BE2C (cell line): Measurements from ENCODE around the gene COQ8B.
A peak's percentile ranks its signal among the peaks of the same experiment; 100 is the strongest.

Experiments
- DNase-seq: peaks from one replicate; pipeline ENCODE4 v3.0.0-alpha.2; 2020
- H3K27me3 ChIP-seq: fragments of 250-450 bp; sonication (Bioruptor Pico); 2 replicates; pipeline ENCODE4 v1.5.1; 2020; ENCODE audit warnings: mild to moderate bottlenecking
- H3K36me3 ChIP-seq: fragments of 250-450 bp; sonication (Bioruptor Pico); 2 replicates; pipeline ENCODE4 v1.5.1; 2020; ENCODE audit warnings: mild to moderate bottlenecking
- H3K4me1 ChIP-seq: fragments of 250-450 bp; sonication (Bioruptor Pico); 2 replicates; pipeline ENCODE4 v1.5.1; 2020
- H3K4me3 ChIP-seq: 2 replicates; pipeline ENCODE4 v1.5.1; 2011; ENCODE audit warnings: low read depth, low read length
- H3K9me3 ChIP-seq: fragments of 250-450 bp; sonication (Bioruptor Pico); 2 replicates; pipeline ENCODE4 v1.5.1; 2020
- TF ChIP-seq, protein P1 (sequence below): IDR thresholded peaks from 2 replicates; pipeline ENCODE4 v1.5.1; 2012; ENCODE audit warnings: mild to moderate bottlenecking, low read depth, low read length

The COQ8B gene

DNA sequence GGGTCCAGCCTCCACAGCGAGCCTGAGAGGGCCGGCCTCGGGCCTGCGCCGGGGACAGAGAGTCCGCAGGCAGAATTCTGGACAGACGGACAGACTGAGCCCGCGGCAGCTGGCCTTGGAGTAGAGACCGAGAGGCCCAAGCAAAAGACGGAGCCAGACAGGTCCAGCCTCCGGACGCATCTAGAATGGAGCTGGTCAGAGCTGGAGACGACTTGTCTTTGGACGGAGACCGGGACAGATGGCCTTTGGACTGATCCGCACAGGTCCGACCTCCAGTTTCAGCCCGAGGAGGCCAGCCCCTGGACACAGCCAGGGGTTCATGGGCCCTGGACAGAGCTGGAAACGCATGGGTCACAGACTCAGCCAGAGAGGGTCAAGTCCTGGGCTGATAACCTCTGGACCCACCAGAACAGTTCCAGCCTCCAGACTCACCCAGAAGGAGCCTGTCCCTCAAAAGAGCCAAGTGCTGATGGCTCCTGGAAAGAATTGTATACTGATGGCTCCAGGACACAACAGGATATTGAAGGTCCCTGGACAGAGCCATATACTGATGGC, 716 bp upstream of the COQ8B start:
- H3K36me3 ChIP-seq: no peaks in the 10 kb centered on the region
- no peak for DNase-seq
- no peaks in the 10 kb centered on the region for H3K9me3 ChIP-seq
- no peaks in the 10 kb centered on the region for H3K27me3 ChIP-seq
- H3K4me1 ChIP-seq: peaks cover 4% of the 10 kb centered on the region; the same call in 1 of the 2 replicates
- peak overlapping the region; percentile 84 for H3K4me3 ChIP-seq
- TF ChIP-seq, protein P1, sequence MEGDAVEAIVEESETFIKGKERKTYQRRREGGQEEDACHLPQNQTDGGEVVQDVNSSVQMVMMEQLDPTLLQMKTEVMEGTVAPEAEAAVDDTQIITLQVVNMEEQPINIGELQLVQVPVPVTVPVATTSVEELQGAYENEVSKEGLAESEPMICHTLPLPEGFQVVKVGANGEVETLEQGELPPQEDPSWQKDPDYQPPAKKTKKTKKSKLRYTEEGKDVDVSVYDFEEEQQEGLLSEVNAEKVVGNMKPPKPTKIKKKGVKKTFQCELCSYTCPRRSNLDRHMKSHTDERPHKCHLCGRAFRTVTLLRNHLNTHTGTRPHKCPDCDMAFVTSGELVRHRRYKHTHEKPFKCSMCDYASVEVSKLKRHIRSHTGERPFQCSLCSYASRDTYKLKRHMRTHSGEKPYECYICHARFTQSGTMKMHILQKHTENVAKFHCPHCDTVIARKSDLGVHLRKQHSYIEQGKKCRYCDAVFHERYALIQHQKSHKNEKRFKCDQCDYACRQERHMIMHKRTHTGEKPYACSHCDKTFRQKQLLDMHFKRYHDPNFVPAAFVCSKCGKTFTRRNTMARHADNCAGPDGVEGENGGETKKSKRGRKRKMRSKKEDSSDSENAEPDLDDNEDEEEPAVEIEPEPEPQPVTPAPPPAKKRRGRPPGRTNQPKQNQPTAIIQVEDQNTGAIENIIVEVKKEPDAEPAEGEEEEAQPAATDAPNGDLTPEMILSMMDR: no peak

DNA sequence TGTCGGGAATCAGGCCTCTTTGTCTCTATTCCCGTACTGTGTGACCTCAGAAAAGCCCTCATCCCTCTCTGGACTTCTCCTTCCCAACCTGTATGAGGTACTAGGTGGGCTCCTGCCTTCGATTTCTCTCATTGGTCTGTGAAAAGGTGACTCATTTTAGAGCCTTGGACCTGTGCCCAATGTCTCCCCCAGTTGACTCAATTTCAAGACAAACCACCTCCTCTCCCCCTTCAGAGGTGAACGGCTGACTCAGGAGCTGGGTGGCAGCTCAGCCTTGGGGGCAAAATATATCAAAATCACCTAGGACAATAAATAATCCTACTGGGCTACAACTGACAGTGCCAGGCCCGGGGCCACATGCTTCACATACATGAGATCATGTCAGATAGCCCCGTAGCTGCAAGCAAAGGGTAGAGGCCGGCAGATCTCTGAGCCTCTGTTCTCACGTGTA, 630 bp downstream of the COQ8B start:
- H3K4me1 ChIP-seq: peaks cover 4% of the 10 kb centered on the region; the same call in 1 of the 2 replicates
- TF ChIP-seq, protein P1: no peak

DNA sequence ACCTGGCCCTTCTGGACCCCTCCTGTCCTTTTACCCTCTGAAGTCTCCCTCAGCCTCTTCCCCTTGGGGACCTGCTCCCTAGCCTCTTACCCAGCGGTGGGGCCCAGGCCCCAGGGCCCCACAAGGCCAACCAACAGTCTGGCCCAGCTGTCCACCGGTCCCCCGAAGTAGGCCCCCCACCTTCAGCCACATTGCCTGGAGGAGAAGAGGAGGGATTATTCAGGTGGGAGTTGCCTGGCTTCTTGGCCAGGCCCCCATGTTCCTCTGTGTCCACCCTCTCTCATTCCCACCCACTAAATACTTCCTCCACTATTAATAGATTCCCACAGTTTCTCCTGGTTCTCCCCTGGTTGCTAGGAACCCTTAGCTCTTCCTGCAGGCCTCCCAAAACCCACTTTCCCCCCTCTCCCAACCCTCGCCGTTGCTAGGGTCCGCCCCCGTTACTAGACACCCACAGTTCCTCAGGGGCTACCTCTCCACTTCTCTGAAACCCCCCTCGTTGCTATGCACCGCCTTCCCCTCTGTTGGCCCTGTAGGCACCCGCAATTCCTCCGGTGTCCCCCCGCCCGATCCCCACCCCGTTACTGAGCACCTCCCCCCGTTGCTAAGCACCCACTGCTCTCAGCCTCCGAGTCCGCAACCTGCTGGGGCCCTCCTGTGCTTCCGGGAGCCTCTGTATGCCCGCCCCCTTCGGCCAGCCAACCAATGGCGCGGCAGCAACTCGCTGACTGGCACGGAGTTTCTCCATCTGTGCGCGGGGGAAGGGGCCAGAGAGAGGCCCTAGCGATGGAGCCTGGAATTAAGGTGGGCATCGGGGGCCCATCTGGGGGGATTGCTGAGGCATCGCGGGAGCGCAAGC, 2.0 kb downstream of the COQ8B start:
- peak; percentile 93 for DNase-seq
- TF ChIP-seq, protein P1: peak; percentile 3; the same call in 1 of the 2 replicates
- Histone ChIP-seq H3K36me3 (no peaks in the 10 kb centered on the region), H3K27me3 (no peaks in the 10 kb centered on the region), H3K4me1 (peaks cover 4% of the 10 kb centered on the region; the same call in 1 of the 2 replicates), H3K4me3 (peak overlapping the region; percentile 84), H3K9me3 (no peaks in the 10 kb centered on the region)

More for the DNA sequence above, 630 bp downstream of the COQ8B start:
- Histone ChIP-seq H3K9me3 (no peaks in the 10 kb centered on the region), H3K4me3 (peak overlapping the region; percentile 84), H3K36me3 (no peaks in the 10 kb centered on the region), H3K27me3 (no peaks in the 10 kb centered on the region)
- peak; percentile 53 for DNase-seq

DNA sequence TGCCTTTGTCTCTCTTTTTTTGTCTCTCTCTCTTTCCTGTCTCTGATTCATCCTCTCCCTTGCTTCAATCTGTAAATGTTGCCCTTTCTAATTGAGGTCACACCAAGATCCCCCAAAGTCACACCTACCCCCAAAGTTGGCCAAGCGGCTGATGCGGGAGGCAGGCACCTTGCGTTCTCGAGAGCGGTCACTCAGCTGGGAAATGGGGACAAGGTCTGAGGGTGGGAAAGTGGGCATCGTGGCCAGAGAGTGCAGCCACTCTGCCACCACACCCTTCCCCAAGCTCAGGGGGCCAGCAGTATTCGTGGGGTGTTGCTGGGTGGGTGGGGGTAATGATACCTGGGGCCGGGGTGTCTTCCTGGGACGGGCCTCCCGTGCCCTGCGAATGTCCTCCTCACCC, 2.7 kb downstream of the COQ8B start:
- peaks cover 4% of the 10 kb centered on the region; the same call in 1 of the 2 replicates for H3K4me1 ChIP-seq
- H3K27me3 ChIP-seq: no peaks in the 10 kb centered on the region

DNA sequence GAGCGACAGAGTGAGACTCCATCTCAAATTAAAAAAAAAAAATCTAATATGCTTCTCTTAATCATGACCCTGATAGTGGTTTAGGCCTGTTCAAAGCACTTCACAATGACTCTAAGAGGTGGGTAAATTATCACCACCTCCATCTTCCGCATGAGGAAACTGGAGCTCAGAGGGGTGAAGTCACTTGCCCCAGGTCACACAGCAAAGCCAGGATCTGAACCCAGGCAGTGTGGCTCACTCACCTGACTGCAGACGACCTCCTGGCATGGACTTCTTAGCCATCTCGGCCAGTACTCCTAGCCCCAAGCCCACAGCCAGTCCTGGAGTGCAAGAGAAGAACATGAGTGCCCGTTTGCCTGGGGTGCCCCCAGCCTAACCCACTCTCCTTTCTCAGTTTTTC, 6.9 kb downstream of the COQ8B start:
- Histone ChIP-seq H3K9me3 (no peaks in the 10 kb centered on the region), H3K36me3 (peaks cover 2% of the 10 kb centered on the region; the same call in 1 of the 2 replicates), H3K4me3 (no peak overlapping the region), H3K4me1 (no peaks in the 10 kb centered on the region), H3K27me3 (no peaks in the 10 kb centered on the region)
- TF ChIP-seq, protein P1: no peak
- DNase-seq: no peak

More for the DNA sequence above, 2.7 kb downstream of the COQ8B start:
- Histone ChIP-seq H3K36me3 (no peaks in the 10 kb centered on the region), H3K9me3 (no peaks in the 10 kb centered on the region), H3K4me3 (no peak overlapping the region; the same call in 1 of the 2 replicates)
- DNase-seq: no peak
- TF ChIP-seq, protein P1: no peak
